Measurements from ENCODE around the gene AGBL1. TPM values are rescaled to one million over a fixed set of nuclear protein-coding genes. Genes with fewer than 3 reads are reported as not detected.

AGBL1 gene
- total and polyA plus RNA-seq, 2 donors (not counting 3 experiments of a cell fraction or from before 2014, with no cell fraction given): not detected

- intact Hi-C loops (cut with micrococcal nuclease): no loop called here
- H3K27ac ChIP-seq (ENCODE audit: insufficient read depth, low read depth, low read length): no peak overlapping the region
- H3K9ac ChIP-seq (replicated peaks; ENCODE audit: extremely low read depth, insufficient read depth, low read length): no peak overlapping the region
- H3K9me3 ChIP-seq (replicated peaks; ENCODE audit: control insufficient read depth, insufficient read depth, low read length): peaks cover 13% of the 10 kb centered on the region
- BruUV-seq (replicated peaks): no TSS peak
- FAIRE-seq (no peak), DNase-seq (ENCODE audit: low read depth, low spot score) (no peak)
- no peaks in the 10 kb centered on the region for H3K4me1 ChIP-seq (ENCODE audit: control insufficient read depth, extremely low read depth, insufficient read depth, low read length)
- dilution Hi-C loops (cut with MboI; ENCODE audit: extremely low pct_ligation_motif_present, low sequenced_read_pairs): no loop called here
- CTCF ChIA-PET: no interaction called here
- no peaks in the 10 kb centered on the region for H3K36me3 ChIP-seq (ENCODE audit: control insufficient read depth in 2 of 2, extremely low read depth in 1 of 2, insufficient read depth in 2 of 2, low read length in 2 of 2)
- no peak overlapping the region for H3K4me2 ChIP-seq (ENCODE audit: insufficient read depth, low read length)
- POLR2A ChIA-PET: no interaction called here
- TF ChIP-seq MYC (IDR thresholded peaks at IDR 0.05; ENCODE audit: low read depth, low read length) (no peak), EZH2 (IDR thresholded peaks at IDR 0.05; ENCODE audit: borderline replicate concordance, low read depth, low read length, severe bottlenecking) (no peak), GATA2 (IDR thresholded peaks at IDR 0.05; ENCODE audit: insufficient read depth, insufficient read length, low read depth, low read length) (no peak), FOS (IDR thresholded peaks at IDR 0.05; ENCODE audit: borderline replicate concordance, insufficient read depth, low read length) (no peak), POLR2A (IDR thresholded peaks at IDR 0.05; ENCODE audit: low read depth, low read length) (no peak), JUN (IDR thresholded peaks at IDR 0.05; ENCODE audit: borderline replicate concordance, insufficient read depth, insufficient read length, low read depth) (no peak), POLR2AphosphoS5 (IDR thresholded peaks at IDR 0.05; ENCODE audit: insufficient read depth, low read depth, low read length) (no peak)
- TF ChIP-seq, protein P1, sequence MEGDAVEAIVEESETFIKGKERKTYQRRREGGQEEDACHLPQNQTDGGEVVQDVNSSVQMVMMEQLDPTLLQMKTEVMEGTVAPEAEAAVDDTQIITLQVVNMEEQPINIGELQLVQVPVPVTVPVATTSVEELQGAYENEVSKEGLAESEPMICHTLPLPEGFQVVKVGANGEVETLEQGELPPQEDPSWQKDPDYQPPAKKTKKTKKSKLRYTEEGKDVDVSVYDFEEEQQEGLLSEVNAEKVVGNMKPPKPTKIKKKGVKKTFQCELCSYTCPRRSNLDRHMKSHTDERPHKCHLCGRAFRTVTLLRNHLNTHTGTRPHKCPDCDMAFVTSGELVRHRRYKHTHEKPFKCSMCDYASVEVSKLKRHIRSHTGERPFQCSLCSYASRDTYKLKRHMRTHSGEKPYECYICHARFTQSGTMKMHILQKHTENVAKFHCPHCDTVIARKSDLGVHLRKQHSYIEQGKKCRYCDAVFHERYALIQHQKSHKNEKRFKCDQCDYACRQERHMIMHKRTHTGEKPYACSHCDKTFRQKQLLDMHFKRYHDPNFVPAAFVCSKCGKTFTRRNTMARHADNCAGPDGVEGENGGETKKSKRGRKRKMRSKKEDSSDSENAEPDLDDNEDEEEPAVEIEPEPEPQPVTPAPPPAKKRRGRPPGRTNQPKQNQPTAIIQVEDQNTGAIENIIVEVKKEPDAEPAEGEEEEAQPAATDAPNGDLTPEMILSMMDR (IDR thresholded peaks at IDR 0.05; ENCODE audit: extremely low read depth in 1 of 2, insufficient read depth in 1 of 2, low read depth in 1 of 2, low read length in 2 of 2): no peak
- TF ChIP-seq, protein P2, sequence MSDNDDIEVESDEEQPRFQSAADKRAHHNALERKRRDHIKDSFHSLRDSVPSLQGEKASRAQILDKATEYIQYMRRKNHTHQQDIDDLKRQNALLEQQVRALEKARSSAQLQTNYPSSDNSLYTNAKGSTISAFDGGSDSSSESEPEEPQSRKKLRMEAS (IDR thresholded peaks at IDR 0.05; ENCODE audit: insufficient read depth, insufficient read length): no peak
- no peaks in the 10 kb centered on the region for H3K9me1 ChIP-seq (replicated peaks; ENCODE audit: control insufficient read depth, extremely low read depth, insufficient read depth, low read length)
- H3K79me2 ChIP-seq (ENCODE audit: control insufficient read depth, insufficient read depth, low read length): no peaks in the 10 kb centered on the region
- H4K20me1 ChIP-seq (replicated peaks; ENCODE audit: control insufficient read depth, extremely low read depth, insufficient read depth, low read length): no peaks in the 10 kb centered on the region
- H3K4me3 ChIP-seq (replicated peaks in 1 of 3; ENCODE audit: insufficient read depth in 1 of 3, low read depth in 1 of 3, low read length in 3 of 3): no peak overlapping the region
- H2AFZ ChIP-seq (ENCODE audit: low read depth, low read length): no peak overlapping the region
- H3K27me3 ChIP-seq (ENCODE audit: control insufficient read depth in 2 of 2, insufficient read depth in 2 of 2, low read length in 2 of 2): no peaks in the 10 kb centered on the region
These were observed 631.8 kb downstream of the AGBL1 start for GRCh38 chr15:86711476-86711875.

Measured in endothelial cell of umbilical vein (primary cell).